T-helper 1 cell treated with Interleukin-12 subunit alpha and Interleukin-12 subunit beta and Interleukin-4 antibody, amounts not matched to agents 30 μg/mL and 1 μg/mL, for 36 hours (primary cell): ENCODE measurements around the gene FYN.

ENCODE experiments used
- H3K27ac Mint-ChIP-seq: one replicate; pipeline ENCODE4 v1.8.0; 2021; ENCODE audit warnings: mild to moderate bottlenecking, mixed read lengths
- H3K27me3 Mint-ChIP-seq: one replicate; pipeline ENCODE4 v1.8.0; 2021; ENCODE audit warnings: low read depth, mixed read lengths
- H3K36me3 Mint-ChIP-seq: one replicate; pipeline ENCODE4 v1.8.0; 2021; ENCODE audit warnings: low read depth, mixed read lengths
- H3K4me1 Mint-ChIP-seq: one replicate; pipeline ENCODE4 v1.8.0; 2021; ENCODE audit warnings: low read depth, mixed read lengths
- H3K4me3 Mint-ChIP-seq: one replicate; pipeline ENCODE4 v1.8.0; 2021; ENCODE audit warnings: mild to moderate bottlenecking, moderate library complexity, mixed read lengths
- H3K9me3 Mint-ChIP-seq: one replicate; pipeline ENCODE4 v1.8.0; 2021; ENCODE audit warnings: mixed read lengths

The FYN gene

DNA sequence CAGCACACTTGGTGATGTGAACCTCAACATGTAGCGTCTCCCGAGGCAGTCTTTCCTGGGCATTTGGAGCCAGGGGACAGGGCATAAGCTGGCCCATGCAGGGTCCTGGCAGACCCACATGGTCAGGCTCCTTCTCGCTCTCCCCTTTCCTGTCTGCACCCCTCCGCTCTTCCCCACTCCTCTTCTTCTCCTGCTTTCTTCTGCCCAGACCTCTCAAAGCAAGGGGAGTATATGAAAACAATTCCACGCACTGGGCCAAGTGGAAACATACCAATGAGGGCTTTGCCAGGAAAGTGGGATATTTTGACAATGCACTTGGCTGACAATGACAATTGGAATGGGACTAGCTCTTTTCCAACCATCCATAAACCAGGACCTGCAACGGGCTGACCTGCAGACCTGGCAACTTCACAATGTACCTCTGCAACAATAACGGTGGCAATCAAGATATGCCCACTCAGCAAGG is 208.7 kb downstream of the FYN start:
- Mint-ChIP-seq H3K9me3 (no peaks in the 10 kb centered on the region), H3K36me3 (peaks cover 29% of the 10 kb centered on the region), H3K4me3 (no peak overlapping the region), H3K27me3 (no peaks in the 10 kb centered on the region), H3K27ac (no peak overlapping the region), H3K4me1 (peaks cover 2% of the 10 kb centered on the region)

DNA sequence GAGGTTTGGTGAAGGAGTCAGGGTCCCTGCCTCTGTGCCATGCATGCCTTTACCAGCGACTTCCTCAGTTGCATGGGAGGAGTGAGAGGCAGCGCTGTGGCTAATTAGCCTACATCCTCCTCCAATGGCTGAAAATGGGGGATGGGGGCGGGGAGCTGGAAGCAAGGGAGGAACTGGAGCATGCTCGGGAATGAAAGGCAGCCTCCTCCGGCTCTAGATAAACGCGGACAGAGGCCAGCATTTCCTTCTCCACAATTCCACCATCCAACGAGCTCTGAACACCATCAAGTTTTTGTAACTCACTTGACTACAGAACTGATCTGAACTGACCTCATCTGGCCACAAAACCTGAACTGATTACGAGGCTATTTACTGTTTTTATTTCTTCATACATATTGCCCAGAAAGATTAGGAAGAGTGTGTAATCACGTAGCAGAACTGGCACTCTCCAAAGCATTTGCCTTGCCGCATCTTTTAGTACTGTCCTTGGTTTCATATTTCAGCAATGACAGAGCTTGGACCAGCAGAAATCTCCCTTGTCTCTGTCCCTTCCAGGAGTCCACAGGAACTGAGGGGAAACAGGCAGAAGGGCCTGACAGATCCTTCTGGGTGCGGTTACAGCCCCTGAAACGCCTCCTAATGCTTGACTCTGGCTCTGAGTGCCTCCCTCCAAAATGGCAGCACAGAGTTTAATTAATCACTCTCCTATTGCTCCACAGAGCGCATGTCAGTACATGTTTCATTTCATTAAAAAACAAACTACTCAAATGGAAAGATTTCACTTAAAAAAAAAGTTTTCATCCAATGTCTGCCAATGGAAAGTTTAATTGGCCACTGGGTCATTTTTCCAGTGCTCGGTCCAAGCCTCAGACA is 209.3 kb downstream of the FYN start:
- Mint-ChIP-seq H3K9me3 (no peaks in the 10 kb centered on the region), H3K4me3 (no peak overlapping the region), H3K36me3 (peaks cover 29% of the 10 kb centered on the region), H3K27me3 (no peaks in the 10 kb centered on the region), H3K27ac (no peak overlapping the region), H3K4me1 (peaks cover 2% of the 10 kb centered on the region)

DNA sequence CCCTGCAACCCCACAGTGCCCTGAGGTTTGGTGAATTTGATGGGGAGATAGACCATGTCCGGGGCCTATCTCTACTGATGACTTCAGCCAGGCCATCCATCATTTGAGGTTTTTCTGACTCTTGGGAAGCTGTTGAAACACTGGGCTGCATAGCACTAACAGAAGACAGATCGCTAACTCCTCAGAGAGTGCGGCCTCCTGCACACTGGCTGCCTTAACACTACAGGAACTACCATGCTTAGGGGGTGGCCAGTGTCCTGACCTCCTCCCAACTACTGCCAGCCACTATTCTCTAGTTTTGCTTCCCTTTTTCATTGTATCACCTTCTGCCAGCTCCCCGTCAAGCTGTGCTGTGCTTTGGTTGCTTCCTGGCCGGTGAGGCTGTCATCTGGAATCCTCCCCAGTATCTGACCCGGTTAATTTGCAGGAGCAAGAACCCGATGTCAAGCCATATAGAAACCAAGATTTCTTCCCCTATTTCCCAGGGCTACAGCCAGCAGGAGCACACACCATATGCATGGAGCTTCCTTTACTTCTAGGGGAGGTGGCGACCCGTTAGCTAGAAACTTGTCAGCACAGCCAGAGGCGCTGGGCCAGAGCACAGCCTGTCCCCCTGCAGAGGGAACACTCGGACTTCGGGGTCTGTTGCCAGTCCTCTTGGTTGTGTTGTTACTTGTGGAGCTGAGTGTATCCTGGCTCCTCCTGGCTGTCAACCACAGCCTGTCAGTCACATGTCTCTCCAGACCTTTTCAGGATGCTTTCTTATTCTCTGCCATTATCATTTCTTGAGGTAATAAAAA is 210.3 kb downstream of the FYN start:
- Mint-ChIP-seq H3K4me3 (no peak overlapping the region), H3K27ac (no peak overlapping the region), H3K9me3 (no peaks in the 10 kb centered on the region), H3K4me1 (peaks cover 2% of the 10 kb centered on the region), H3K27me3 (no peaks in the 10 kb centered on the region), H3K36me3 (peaks cover 23% of the 10 kb centered on the region)

- H3K27ac Mint-ChIP-seq, result no peak overlapping the region
- H3K4me1 Mint-ChIP-seq, result peaks cover 2% of the 10 kb centered on the region
- H3K27me3 Mint-ChIP-seq, result no peaks in the 10 kb centered on the region
- peaks cover 18% of the 10 kb centered on the region for H3K36me3 Mint-ChIP-seq
- H3K4me3 Mint-ChIP-seq, result no peak overlapping the region
- no peaks in the 10 kb centered on the region for H3K9me3 Mint-ChIP-seq
Observed at GRCh38 chr6:111662072-111662793, 211.0 kb downstream of the FYN start.

DNA sequence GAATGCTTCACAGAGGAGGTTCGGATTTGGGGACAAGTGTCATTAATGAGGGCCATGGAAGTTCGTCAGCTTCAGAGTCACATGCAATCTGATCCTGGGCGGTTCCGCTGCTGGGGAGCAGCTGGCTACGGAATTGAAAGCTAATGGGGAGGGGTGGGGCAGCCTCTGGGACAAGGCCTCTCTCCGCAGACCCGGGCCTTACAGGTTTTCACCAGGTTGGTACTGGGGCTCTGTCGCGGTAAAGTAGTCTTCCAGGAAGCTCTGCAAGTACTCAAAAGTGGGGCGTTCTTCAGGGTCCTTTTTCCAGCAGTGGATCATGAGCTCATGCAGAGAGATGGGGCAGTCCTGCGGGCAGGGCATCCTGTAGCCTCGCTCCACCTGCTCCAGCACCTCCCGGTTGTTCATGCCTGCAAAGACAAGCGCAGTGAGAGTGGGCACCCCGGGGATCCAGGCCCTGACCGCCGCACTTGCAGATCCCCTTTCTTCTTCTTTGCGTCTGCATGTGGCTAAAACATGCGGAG is 211.7 kb downstream of the FYN start:
- Mint-ChIP-seq H3K4me3 (no peak overlapping the region), H3K4me1 (peaks cover 2% of the 10 kb centered on the region), H3K9me3 (no peaks in the 10 kb centered on the region), H3K27ac (no peak overlapping the region), H3K27me3 (no peaks in the 10 kb centered on the region), H3K36me3 (peaks cover 15% of the 10 kb centered on the region)

DNA sequence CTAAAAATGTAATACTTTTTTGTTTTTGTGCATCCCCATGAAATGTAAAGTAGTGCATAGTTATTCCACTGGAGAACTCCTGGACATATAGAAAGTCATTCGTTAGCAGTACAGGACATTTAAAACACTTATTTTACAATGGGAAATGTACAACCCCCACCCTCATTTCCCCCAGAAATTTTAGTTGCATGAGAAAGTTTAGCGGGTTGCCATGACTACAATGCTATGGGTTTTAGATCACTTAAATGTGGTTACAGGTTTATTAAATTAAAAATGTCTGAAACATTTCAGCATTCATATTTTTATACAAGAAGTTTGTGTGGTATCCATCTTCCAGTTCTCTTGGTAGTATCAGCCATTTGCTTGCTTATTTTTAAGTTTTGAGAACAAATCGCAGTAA is 212.7 kb downstream of the FYN start:
- Mint-ChIP-seq H3K27me3 (no peaks in the 10 kb centered on the region), H3K4me3 (no peak overlapping the region), H3K4me1 (peaks cover 2% of the 10 kb centered on the region), H3K36me3 (peaks cover 19% of the 10 kb centered on the region), H3K27ac (no peak overlapping the region), H3K9me3 (no peaks in the 10 kb centered on the region)

- no peaks in the 10 kb centered on the region for H3K4me1 Mint-ChIP-seq
- peaks cover 10% of the 10 kb centered on the region for H3K36me3 Mint-ChIP-seq
- no peaks in the 10 kb centered on the region for H3K9me3 Mint-ChIP-seq
- H3K27ac Mint-ChIP-seq, result no peak overlapping the region
- no peak overlapping the region for H3K4me3 Mint-ChIP-seq
- H3K27me3 Mint-ChIP-seq, result no peaks in the 10 kb centered on the region
Observed at GRCh38 chr6:111658462-111659154, 214.6 kb downstream of the FYN start.

GRCh38 chr6:111657146-111657545 is 216.1 kb downstream of the FYN start:
- H3K27ac Mint-ChIP-seq, result no peak overlapping the region

DNA sequence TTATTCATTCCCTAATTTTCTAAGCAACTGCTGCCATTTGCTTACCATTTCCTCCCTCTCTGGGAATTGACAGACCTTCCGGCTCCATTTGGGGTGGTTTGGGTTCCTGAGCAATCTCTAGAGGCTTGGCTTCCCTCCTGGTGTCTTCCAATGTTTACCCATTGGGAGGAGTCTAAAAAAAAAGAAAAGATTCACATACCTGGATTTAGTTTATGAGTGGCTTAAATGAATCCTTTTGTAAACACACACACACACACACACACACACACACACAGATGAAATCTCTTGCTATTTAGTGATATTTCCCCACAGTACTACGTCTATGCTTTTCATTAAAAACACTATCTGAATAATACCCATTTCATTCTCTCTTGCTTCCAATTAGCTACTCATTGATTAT is 219.3 kb downstream of the FYN start:
- no peaks in the 10 kb centered on the region for H3K4me1 Mint-ChIP-seq
- H3K27me3 Mint-ChIP-seq, result no peaks in the 10 kb centered on the region
- no peak overlapping the region for H3K27ac Mint-ChIP-seq
- H3K36me3 Mint-ChIP-seq, result peaks cover 4% of the 10 kb centered on the region
- no peak overlapping the region for H3K4me3 Mint-ChIP-seq
- no peaks in the 10 kb centered on the region for H3K9me3 Mint-ChIP-seq

More at GRCh38 chr6:111657146-111657545, 216.1 kb downstream of the FYN start:
- Mint-ChIP-seq H3K9me3 (no peaks in the 10 kb centered on the region), H3K4me3 (no peak overlapping the region), H3K36me3 (peaks cover 10% of the 10 kb centered on the region), H3K27me3 (no peaks in the 10 kb centered on the region), H3K4me1 (no peaks in the 10 kb centered on the region)

DNA sequence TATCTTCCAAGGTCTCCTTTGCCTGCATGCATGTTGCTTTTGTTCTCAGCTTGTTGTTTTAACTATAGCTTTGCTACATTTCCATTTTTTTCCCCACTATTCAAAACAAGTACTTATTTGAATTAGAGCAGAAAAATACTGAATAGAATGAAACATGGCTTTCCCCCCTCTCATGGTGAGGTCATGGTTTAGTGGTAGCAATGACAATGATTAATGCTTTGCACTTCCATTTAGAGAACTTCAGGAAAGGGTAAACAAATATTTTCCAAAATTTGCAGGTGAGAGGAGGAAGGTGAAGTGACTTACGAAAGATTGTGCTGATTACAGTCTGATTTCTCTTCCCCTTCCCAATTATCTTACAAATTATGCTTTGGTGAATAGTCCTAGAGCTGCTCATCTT is 219.8 kb downstream of the FYN start:
- H3K36me3 Mint-ChIP-seq, result peaks cover 4% of the 10 kb centered on the region
- H3K27ac Mint-ChIP-seq, result no peak overlapping the region
- H3K4me1 Mint-ChIP-seq, result no peaks in the 10 kb centered on the region
- H3K27me3 Mint-ChIP-seq, result no peaks in the 10 kb centered on the region
- no peaks in the 10 kb centered on the region for H3K9me3 Mint-ChIP-seq
- no peak overlapping the region for H3K4me3 Mint-ChIP-seq

- no peaks in the 10 kb centered on the region for H3K9me3 Mint-ChIP-seq
- H3K27me3 Mint-ChIP-seq, result no peaks in the 10 kb centered on the region
- H3K4me3 Mint-ChIP-seq, result no peak overlapping the region
- H3K4me1 Mint-ChIP-seq, result no peaks in the 10 kb centered on the region
- H3K27ac Mint-ChIP-seq, result no peak overlapping the region
- H3K36me3 Mint-ChIP-seq, result peaks cover 4% of the 10 kb centered on the region
Observed at GRCh38 chr6:111652156-111652555, 221.1 kb downstream of the FYN start.

DNA sequence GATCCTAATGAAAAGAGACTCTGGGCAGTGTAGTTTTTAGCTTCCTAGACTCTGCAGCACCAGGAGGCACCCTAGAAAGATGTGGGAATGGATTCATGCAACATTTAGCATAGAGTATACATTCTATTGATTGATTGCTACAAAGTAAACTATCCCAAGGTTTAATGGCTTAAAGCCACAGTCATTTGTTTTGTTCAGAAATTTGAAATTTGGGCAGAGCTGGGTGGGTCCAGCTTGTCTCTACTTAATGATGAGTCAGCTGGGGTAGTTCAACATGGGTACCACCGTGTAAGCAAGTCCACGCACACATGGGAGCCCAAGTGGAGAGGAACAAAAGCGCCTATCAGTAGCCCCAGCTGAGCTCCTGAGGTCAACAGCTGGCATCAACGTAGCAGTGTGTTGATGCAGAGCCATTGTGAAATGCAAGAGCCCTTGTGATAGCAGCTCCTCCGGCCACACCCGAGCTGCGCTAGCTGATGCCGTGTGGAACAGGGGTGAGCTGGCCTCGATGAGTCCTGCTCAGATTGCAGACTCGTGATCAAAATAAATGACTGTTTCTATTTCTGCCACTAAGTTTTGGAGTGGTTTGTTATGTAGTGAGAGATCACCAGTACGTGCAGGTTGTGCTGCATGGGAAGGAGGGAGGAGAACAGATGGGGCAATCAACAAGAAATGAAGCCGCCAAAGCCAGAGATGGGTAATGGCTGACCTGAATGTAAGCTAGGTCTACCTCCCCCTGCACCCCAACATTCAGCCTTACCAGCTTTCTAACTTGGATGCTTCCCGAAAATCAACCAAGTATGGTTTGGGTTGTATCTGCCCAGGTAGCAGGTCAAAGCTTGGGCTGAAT is 221.8 kb downstream of the FYN start:
- no peak overlapping the region for H3K27ac Mint-ChIP-seq

DNA sequence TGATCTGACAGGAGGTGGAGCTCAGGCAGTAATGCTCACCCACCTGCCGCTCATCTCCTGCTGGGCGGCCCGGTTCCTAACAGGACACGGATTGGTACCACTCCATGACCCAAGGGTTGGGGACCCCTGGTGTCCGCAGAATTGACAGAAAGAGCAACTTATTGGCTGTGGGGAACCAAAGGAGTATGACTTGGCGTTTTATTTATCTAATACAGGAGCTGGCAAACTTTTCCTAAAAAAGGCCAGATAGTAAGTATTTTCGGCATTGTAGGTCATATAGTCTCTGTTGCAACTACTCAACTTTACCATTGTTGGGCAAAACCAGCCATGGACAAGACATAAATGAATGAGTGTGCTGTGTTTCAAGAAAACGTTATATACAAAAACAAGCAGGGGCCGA is 223.2 kb downstream of the FYN start:
- no peak overlapping the region for H3K27ac Mint-ChIP-seq
- no peaks in the 10 kb centered on the region for H3K27me3 Mint-ChIP-seq
- H3K4me3 Mint-ChIP-seq, result no peak overlapping the region
- H3K36me3 Mint-ChIP-seq, result no peaks in the 10 kb centered on the region
- H3K4me1 Mint-ChIP-seq, result no peaks in the 10 kb centered on the region
- no peaks in the 10 kb centered on the region for H3K9me3 Mint-ChIP-seq

More for the DNA sequence above, 221.8 kb downstream of the FYN start:
- Mint-ChIP-seq H3K4me1 (no peaks in the 10 kb centered on the region), H3K27me3 (no peaks in the 10 kb centered on the region), H3K9me3 (no peaks in the 10 kb centered on the region), H3K4me3 (no peak overlapping the region), H3K36me3 (peaks cover 3% of the 10 kb centered on the region)
